Panc1 (cell line): ENCODE measurements around the gene CYB5R3. TPM values are rescaled to one million over a fixed set of nuclear protein-coding genes. Genes with fewer than 3 reads are reported as not detected.
A peak's percentile ranks its signal among the peaks of the same experiment; 100 is the strongest.

Experiments used
- ATAC-seq: fragments of 200-7000 bp; cut with Tn5 transposase; 2 replicates; pipeline ENCODE4 v1.9.1; 2020; ENCODE audit warnings: mild to moderate bottlenecking, moderate library complexity
- BruUV-seq: library from RNA; stranded (reverse); fragments of 400-500 nt; replicated peaks from 2 replicates; lab custom pipeline; 2021; lab: Mats Ljungman, UMichigan
- CTCF ChIA-PET: fragments of 300-600 bp; sonication (Branson Sonifier 250); formaldehyde crosslinking; loops from one replicate; lab custom pipeline; 2022; ENCODE audit warnings: antibody characterized with exemption; lab: Charles Lee
- POLR2A ChIA-PET: fragments of 300-600 bp; sonication (Branson Sonifier 250); formaldehyde crosslinking; loops from one replicate; lab custom pipeline; 2022; ENCODE audit warnings: antibody characterized with exemption; lab: Charles Lee
- DNase-seq: peaks from one replicate; pipeline ENCODE4 v3.0.0-alpha.2; 2010; ENCODE audit warnings: low read depth, low spot score
- H3K27ac ChIP-seq: 2 replicates; pipeline ENCODE4 v1.5.1; 2011; ENCODE audit warnings: mild to moderate bottlenecking, low read length, inconsistent platforms
- H3K27me3 ChIP-seq: fragments of 200-500 bp; sonication (Bioruptor generic); 2 replicates; pipeline ENCODE4 v1.6.0; 2014; ENCODE audit warnings: low read length, inconsistent platforms; ENCODE audit not compliant: control insufficient read depth, insufficient read depth
- H3K36me3 ChIP-seq: fragments of 200-500 bp; sonication (Bioruptor generic); 2 replicates; pipeline ENCODE4 v1.5.1; 2014; ENCODE audit warnings: inconsistent platforms, mild to moderate bottlenecking, low read length, moderate library complexity; ENCODE audit not compliant: control insufficient read depth, insufficient read depth
- H3K4me1 ChIP-seq: 2 replicates; pipeline ENCODE4 v1.5.1; 2011; ENCODE audit warnings: inconsistent platforms, mild to moderate bottlenecking, low read length, moderate library complexity; ENCODE audit not compliant: control insufficient read depth, insufficient read depth
- H3K4me3 ChIP-seq, 2 experiments: 2 replicates each; pipeline ENCODE4 v1.5.1; 2011 to 2012; ENCODE audit warnings: low read depth in 2 of 2, low read length in 2 of 2, mild to moderate bottlenecking in 2 of 2, inconsistent platforms in 1 of 2, moderate library complexity in 1 of 2
- H3K9me3 ChIP-seq: fragments of 200-500 bp; sonication (Bioruptor generic); 2 replicates; pipeline ENCODE4 v1.5.1; 2014; ENCODE audit warnings: low read depth, mild to moderate bottlenecking, inconsistent platforms, low read length, moderate library complexity; ENCODE audit not compliant: control insufficient read depth, insufficient read depth
- CTCF ChIP-seq: fragments of 450-650 bp; IDR thresholded peaks from 2 replicates; pipeline ENCODE4 v1.5.1; 2017; ENCODE audit warnings: mild to moderate bottlenecking
- POLR2AphosphoS5 ChIP-seq: IDR thresholded peaks from 2 replicates; pipeline ENCODE4 v1.6.1; 2012; ENCODE audit warnings: mild to moderate bottlenecking, low read depth, low read length, moderate library complexity
- REST ChIP-seq, 2 experiments: IDR thresholded peaks; 2 replicates each; pipeline ENCODE4 v1.6.1; 2011 to 2012; ENCODE audit warnings: low read depth in 2 of 2, control low read depth in 1 of 2, low read length in 1 of 2, mild to moderate bottlenecking in 1 of 2, moderate library complexity in 1 of 2; ENCODE audit not compliant: insufficient read depth in 1 of 2
- SIN3A ChIP-seq: IDR thresholded peaks from 2 replicates; pipeline ENCODE4 v1.6.1; 2012; ENCODE audit warnings: low read depth, mild to moderate bottlenecking, low read length, moderate library complexity, borderline replicate concordance; ENCODE audit not compliant: insufficient read depth
- TCF7L2 ChIP-seq: IDR thresholded peaks from 2 replicates; pipeline ENCODE4 v1.6.1; 2011; ENCODE audit warnings: mild to moderate bottlenecking, low read depth, low read length, inconsistent platforms
- in situ Hi-C: cut with HindIII; loops from 2 replicates; pipeline ENCODE4 v1.10.0; 2016; ENCODE audit warnings: low sequenced_read_pairs, low pct_unique_long_range_greater_than_20kb
- intact Hi-C: fragments of 100-400 bp; cut with micrococcal nuclease; formaldehyde crosslinking; loops from one replicate; pipeline ENCODE4 v1.10.0; 2022; ENCODE audit not compliant: unreplicated experiment
- total RNA-seq: library from RNA; stranded (reverse); gene quantifications from one replicate; pipeline ENCODE4 v1.2.1, GENCODE V29; 2021; ENCODE audit not compliant: unreplicated experiment

The CYB5R3 gene
- total RNA-seq, 1 experiment from 2014 or later: 102 TPM

- ChIA-PET POLR2A (no interaction called here), CTCF (no interaction called here)
- Histone ChIP-seq H3K36me3 (no peaks in the 10 kb centered on the region), H3K27ac (no peak overlapping the region), H3K27me3 (no peaks in the 10 kb centered on the region), H3K4me1 (no peaks in the 10 kb centered on the region), H3K4me3 (no peak overlapping the region), H3K9me3 (no peaks in the 10 kb centered on the region)
- ATAC-seq (no peak), DNase-seq (no peak)
- intact Hi-C loops (no loop called here), in situ Hi-C loops (no loop called here)
- BruUV-seq: no TSS peak
- no peak for TF ChIP-seq REST (IDR thresholded peaks at IDR 0.05; ENCODE audit: insufficient read depth in 1 of 2, low read depth in 2 of 2, low read length in 1 of 2)
- TF ChIP-seq TCF7L2: no peak
- TF ChIP-seq POLR2AphosphoS5: no peak
- no peak for TF ChIP-seq CTCF
- TF ChIP-seq SIN3A: no peak
Observed at GRCh38 chr22:42664976-42665831, 16.0 kb upstream of the CYB5R3 start.

- ChIA-PET CTCF (no interaction called here), POLR2A (no interaction called here)
- intact Hi-C loops: no loop called here
Observed at GRCh38 chr22:42661985-42662831, 13.0 kb upstream of the CYB5R3 start.

More at GRCh38 chr22:42661985-42662831, 13.0 kb upstream of the CYB5R3 start:
- BruUV-seq: no TSS peak
- no peaks in the 10 kb centered on the region for H3K27me3 ChIP-seq
- no peaks in the 10 kb centered on the region for H3K4me1 ChIP-seq
- H3K27ac ChIP-seq: no peak overlapping the region
- ATAC-seq: peak; percentile 92
- in situ Hi-C loops: no loop called here
- DNase-seq: no peak
- TF ChIP-seq REST (IDR thresholded peaks at IDR 0.05; ENCODE audit: insufficient read depth in 1 of 2, low read depth in 2 of 2, low read length in 1 of 2): no peak
- TF ChIP-seq TCF7L2: no peak
- TF ChIP-seq SIN3A: no peak
- 0 out of 2 replicates have a peak, but pooled peaks have one; percentile 26 for TF ChIP-seq POLR2AphosphoS5
- peak; percentile 88 for TF ChIP-seq CTCF
- no peaks in the 10 kb centered on the region for H3K36me3 ChIP-seq
- H3K4me3 ChIP-seq: peak overlapping the region; percentile 43 to 61
- H3K9me3 ChIP-seq: no peaks in the 10 kb centered on the region
